NCI-H2171 (cell line): Measurements from ENCODE around the gene LMNTD2.
A peak's percentile ranks its signal among the peaks of the same experiment; 100 is the strongest.

ENCODE experiments used
- DNase-seq: peaks from one replicate; lab custom pipeline; 2025; lab: John Stamatoyannopoulos, UW

The LMNTD2 gene

GRCh38 chr11:551596-551995 is 8.9 kb downstream of the LMNTD2 start:
- DNase-seq, result no peak

GRCh38 chr11:551131-551530 is 9.4 kb downstream of the LMNTD2 start:
- DNase-seq, result no peak

GRCh38 chr11:550746-551085 is 9.8 kb downstream of the LMNTD2 start:
- no peak for DNase-seq

GRCh38 chr11:550021-550745 is 10.4 kb downstream of the LMNTD2 start:
- DNase-seq, result no peak

GRCh38 chr11:548700-549603 is 11.6 kb downstream of the LMNTD2 start:
- no peak for DNase-seq

GRCh38 chr11:545171-545570 is 15.4 kb downstream of the LMNTD2 start:
- no peak for DNase-seq

- DNase-seq, result no peak
Observed at GRCh38 chr11:544817-545166, 15.7 kb downstream of the LMNTD2 start.

GRCh38 chr11:541433-541885 is 19.1 kb downstream of the LMNTD2 start:
- DNase-seq, result no peak

GRCh38 chr11:540583-541432 is 19.7 kb downstream of the LMNTD2 start:
- DNase-seq, result no peak

GRCh38 chr11:539971-540481 is 20.5 kb downstream of the LMNTD2 start:
- no peak for DNase-seq

GRCh38 chr11:538431-539051 is 22.0 kb downstream of the LMNTD2 start:
- DNase-seq, result no peak

GRCh38 chr11:537622-538430 is 22.7 kb downstream of the LMNTD2 start:
- DNase-seq, result no peak

GRCh38 chr11:536841-537621 is 23.5 kb downstream of the LMNTD2 start, which contains the start of gene LRRC56:
LRRC56 (plus strand) TSS chr11:537527; CDS start chr11:540685, 3,158 bp downstream.
- peak; percentile 70 for DNase-seq

GRCh38 chr11:535519-536454 is 24.8 kb downstream of the LMNTD2 start, which contains the start of gene HRAS:
HRAS (minus strand) TSS chr11:535576.
- peak; percentile 82 for DNase-seq

- no peak for DNase-seq
Observed at GRCh38 chr11:535210-535518, 25.4 kb downstream of the LMNTD2 start.

- DNase-seq, result no peak
Observed at GRCh38 chr11:534396-535209, 25.9 kb downstream of the LMNTD2 start.

GRCh38 chr11:533586-534395 is 26.7 kb downstream of the LMNTD2 start:
- DNase-seq, result no peak
